GM18858 (cell line): Measurements from ENCODE around the gene EPHA6.
"Not testable (repeated sequence)": the region's sequence is repeated elsewhere in the genome, so short reads cannot be mapped to it uniquely, and the experiment has no call there.

Experiments
- ATAC-seq: cut with Tn5 transposase; IDR thresholded peaks from one replicate; pipeline ENCODE4 v1.9.1; 2021; ENCODE audit not compliant: unreplicated experiment

Gene EPHA6

DNA sequence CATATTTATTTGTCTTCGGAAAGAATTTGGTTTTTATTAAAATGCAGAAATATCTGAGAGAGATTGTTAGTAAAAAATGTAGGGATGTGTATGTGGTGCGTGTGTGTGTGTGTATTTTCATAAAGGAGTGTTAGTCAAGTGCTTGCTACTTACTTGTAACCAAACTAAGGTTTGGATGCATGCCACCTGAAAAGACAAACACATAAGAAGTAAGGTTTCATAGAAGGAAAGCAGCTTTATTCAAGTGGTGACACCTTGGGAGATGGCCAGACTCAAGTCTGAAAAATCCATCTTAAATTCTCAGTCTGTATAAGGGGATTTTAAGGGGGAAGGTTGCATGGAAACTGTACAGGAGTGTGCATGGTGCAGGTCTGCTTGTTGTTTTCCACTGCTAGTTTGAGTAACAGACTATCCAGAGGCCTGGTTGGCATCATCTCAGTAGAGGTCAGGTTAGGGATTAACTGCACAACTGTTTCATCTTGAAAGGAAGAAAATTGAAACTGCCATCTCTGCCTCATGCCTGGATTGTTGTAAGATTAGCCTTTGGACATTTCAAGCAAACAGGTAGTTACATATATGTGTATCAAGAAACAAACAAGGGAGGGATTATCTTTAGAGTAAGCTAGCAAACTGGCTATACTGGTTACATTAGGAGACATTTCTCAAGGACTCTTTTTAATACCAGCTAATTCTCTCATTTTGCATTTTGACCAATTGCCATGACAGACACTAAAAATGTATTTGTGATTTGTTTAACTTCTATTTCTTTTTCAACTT is 196.7 kb downstream of the EPHA6 start:
- no peak for ATAC-seq

DNA sequence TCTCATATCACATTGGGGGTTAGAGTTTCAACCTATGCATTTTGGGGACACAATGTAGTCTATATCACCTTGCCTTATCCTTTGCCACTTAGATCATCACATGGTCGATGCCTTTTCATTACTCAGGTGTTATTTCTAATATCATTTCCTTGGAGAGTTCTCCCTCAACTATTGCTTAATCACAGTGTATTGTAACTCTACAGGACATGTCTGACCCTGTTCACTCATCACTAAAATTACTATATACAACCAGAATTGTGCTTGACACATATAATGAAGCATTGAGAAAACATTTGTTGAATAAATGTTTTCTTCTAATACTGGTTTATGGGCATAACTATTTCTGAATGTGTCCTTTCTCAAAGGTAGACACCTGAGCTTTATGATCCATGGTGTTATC is 207.4 kb downstream of the EPHA6 start:
- ATAC-seq, result no peak

DNA sequence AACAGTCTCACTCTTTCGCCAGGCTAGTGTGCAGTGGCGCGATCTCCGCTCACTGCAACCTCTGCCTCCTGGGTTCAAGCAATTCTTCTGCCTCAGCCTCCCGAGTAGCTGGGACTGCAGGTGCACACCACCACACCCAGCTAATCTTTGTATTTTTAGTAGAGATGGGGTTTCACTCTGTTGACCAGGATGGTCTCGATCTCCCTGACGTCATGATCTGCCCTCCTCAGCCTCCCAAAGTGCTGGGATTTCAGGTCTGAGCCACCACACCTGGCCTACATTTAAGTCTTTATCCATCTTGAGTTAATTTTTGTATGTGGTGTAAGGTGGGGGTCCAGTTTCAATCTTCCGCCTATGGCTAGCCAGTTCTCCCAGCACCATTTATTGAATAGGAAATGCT is 211.2 kb downstream of the EPHA6 start:
- not testable (repeated sequence) for ATAC-seq

DNA sequence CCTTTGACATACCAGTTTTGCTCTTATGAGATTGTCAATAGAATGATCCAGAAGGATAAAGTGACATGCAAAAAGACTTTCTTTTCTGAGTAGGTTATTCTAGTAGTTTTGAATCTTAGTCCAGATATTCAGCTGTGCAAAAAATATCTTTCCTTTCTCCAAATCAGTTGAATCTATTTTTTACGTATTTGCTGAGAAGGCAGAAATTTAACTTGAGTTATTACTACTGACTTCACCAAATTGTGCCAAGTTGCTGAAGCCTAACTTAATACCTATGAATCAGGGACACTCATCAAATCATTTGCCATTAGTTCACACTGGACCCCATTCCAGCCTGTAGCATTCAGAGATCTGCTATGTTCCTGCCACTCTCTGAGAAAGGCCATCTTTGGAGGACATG is 215.6 kb downstream of the EPHA6 start:
- no peak for ATAC-seq

DNA sequence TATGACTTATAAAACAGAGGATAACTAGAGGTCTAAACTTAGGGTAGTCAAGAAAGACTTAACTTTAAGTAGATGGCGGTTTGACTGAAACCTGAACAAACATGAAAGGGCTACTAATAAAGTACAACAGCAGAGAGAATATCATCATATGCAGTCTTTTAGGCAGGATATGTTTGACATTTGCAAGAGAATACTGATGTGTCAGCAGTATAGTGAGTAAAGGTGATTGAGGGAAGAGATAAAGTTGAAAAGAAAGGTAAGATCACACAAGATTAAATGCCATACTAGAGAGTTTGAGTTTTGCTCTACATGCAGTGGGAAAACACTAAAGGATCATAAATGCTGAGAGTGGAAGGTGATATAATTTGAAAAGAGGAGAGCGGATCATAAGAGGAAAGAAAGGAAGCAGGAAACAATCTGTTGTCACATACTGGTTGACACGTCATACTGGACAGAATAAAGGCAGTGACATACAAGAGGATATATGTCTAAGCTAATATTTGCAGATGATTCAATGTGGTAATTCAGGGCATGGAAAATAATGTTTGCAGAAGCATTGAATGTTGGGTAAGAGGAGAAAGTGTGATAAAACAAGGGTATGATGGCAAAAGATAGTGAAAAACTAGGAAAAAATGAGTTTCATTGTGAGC is 223.0 kb downstream of the EPHA6 start:
- ATAC-seq, result no peak

DNA sequence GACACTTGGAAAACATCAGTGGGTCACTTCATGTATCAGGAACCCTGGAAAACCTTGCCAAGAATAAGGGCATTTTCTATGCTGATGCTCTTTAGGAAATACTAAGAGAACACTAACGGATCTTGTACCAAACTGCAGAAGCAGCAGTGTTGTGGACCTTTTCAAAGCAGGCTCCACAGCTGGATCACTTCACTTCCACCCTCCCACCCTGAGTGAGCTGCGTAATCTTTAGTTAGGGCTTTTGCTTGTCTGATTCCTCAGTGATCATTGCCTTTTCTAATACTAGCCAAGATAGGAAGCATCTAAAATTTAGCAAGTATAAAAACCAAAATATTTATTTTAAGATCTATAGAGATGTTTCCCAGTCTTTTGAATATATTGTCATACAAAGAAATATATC is 229.0 kb downstream of the EPHA6 start:
- ATAC-seq, result no peak

DNA sequence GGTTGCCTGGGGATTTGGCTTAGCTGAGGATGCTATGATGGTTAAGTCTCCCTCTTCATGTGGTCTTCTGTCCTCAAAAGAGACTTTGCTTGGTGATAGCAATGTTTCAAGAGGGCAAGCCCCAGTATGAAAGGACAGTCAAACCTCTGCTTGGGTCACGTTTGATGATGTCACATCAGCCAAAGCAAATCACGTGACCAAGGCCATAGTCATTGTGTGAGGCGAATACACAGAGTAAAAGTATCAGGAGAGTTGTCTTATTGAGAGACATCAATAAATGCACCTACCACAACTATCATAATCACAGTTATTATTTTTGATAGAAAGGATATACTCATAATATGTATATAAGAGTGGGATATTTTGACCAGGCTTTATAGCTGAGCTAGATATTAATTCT is 243.0 kb downstream of the EPHA6 start:
- ATAC-seq, result no peak

DNA sequence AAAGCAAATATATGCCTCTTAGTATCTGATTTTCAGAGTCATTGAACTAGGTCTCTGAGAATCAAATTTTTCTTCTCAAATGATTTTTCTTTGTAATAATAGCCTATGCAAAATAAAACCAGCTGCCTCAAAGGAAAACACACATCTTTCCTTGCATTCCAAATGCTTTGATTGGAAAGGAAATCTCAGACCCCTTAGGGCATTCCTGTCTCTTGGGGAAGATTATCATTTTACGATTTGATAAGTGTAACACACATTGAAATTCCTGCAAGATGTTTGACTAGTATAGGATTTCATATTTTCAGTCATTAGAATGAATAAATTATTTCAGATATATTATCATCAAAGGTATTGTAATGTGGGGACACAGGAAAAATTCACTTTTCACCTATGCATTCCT is 244.8 kb downstream of the EPHA6 start:
- ATAC-seq, result no peak

DNA sequence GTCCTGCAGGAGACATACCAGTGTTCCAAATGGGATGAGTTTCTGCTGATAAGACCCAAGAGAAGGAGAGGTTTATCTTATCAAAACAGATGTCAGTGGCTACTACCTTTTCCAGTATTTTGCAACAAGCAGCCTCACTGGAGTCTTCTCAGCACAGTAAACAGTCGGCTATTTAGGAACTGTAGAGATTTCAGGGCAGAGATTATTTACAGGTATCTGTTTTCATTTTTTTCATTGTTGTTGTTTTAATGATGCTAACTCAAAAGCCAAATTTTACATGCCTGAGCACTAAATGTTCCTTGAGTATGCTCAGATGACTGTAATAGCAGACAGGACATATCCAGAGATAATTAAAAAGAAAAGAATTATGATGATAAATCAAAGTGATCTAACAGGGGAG is 252.1 kb downstream of the EPHA6 start:
- no peak for ATAC-seq

DNA sequence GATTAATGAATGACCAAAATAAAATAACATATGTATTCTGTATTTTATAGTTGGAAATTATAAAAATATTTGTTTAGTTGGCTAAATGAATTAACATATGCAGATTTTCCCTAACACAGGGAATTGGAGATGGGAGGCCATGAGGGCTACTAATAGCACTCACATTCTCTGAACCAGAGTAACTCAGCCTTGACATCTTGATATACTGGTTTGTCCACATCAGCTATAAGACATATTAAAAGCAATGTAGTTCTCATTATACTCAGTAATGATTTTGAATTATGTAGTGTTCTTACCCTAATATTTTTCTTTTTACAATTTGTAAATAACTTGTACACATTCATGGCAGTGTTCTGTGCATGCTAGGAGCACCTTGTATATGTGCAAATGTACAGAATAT is 255.9 kb downstream of the EPHA6 start:
- no peak for ATAC-seq

DNA sequence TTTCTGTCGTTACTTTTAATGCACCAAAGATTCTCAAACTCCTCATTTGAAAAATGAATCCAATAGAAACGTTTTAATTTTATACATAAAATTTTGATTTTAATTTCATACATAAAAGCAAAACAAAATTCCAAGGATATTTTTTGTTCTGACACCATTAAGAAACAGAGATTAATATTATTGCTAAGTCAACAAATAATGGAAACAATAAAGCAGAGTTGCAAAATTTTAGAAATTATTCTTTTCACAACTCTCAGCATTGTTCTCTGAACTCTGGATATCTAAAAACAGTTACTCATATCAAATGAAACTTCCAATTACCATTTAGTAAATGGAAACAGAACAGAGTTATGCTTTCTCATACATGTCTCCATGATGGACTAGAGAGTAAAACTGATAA is 260.2 kb downstream of the EPHA6 start:
- no peak for ATAC-seq

DNA sequence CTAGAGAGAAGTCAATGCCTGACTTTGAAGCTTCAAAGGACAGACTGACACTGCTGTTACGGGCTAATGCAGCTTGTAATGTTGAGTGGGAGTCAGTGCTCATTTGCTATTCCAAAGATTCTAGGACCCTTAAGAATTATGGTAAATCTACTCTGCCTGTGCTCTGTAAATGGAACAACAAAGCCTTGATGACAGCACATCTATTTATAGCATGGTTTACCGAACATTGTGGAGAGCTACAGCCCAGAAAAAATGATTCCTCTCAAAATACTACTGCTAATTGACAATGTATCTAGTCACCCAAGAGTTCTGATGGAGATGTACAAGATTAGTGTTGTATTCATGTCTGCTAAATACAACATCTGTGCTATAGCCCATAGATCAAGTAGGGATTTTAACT is 262.3 kb downstream of the EPHA6 start:
- no peak for ATAC-seq

DNA sequence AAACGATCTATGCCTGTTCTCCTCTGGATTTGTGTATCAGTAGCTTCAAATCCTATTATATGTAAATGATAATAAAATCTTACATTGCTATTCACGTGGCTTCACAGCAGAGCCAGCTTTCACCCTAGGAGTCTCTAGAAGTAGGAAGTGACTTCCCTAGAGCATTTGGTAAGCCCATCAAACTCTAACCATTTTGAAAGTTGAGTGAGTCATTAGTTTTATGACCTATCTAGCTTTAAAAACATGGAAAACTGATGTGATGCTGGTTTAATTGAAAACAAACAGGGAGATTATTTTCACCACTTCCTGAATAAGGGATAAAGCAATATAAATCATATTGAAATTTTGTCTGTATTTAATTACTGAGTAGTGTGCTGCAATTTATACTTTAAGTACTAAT is 275.2 kb downstream of the EPHA6 start:
- no peak for ATAC-seq

DNA sequence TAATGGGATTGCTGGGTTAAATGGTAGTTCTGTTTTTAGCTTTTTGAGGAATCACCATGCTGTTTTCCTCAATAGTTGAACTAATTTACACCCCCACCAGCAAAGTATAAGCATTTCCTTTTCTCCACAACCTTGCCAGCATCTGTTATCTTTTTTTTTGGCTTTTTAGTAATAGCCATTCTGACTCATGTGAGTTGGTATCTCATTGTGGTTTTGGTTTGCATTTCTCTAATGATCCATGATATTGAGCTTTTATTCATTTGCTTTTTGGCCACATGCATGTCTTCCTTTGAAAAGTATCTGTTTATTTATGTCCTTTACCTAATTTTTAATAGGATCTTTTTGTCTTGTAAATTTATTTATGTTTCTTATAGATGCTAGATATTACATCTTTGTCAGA is 288.2 kb downstream of the EPHA6 start:
- no peak for ATAC-seq

DNA sequence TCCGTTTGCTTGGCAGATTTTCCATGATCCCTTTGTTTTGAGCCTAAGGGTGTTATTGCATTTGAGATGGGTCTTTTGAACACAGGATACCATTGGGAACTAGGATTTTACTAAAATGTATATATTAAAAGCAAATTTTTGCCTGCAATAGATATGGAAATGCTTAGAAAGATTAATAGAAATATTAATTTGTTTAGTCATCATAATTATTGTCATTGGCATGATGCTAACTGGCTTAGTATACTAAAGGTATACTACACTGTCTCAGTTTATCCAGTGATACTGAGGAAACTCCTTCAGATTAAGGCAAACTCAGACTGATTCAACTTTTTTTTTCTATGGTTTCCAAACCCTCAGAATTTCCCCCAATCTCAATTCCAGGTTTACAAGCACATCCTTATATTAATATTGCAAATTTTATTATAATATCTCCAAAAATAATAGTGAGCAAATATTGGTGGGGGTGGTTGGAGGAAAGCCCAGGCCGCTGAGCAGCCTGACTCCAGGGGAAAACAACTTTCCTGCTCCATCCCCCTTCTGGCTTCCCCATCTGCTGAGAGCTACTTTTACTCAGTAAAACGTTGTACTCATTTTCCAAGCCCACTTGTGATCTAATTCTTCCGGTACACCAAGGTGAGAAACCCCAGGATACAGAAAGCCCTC is 291.7 kb downstream of the EPHA6 start:
- ATAC-seq, result no peak

DNA sequence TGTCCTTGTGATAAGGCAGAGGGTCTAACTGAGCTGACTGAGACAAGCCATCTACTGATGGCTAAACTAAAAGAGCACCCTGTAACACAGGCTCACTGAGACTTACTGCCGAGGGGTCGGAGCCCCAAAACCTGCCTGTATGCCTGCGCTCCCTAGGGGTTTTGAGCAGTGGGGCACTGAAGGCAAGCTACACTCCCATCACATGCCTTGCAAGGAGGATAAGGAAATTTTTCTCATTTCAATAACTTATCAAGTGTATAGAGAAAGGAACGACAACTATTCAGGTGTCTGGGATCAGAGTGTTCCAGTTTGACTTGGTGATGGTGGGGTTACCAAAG is 292.2 kb downstream of the EPHA6 start:
- no peak for ATAC-seq

DNA sequence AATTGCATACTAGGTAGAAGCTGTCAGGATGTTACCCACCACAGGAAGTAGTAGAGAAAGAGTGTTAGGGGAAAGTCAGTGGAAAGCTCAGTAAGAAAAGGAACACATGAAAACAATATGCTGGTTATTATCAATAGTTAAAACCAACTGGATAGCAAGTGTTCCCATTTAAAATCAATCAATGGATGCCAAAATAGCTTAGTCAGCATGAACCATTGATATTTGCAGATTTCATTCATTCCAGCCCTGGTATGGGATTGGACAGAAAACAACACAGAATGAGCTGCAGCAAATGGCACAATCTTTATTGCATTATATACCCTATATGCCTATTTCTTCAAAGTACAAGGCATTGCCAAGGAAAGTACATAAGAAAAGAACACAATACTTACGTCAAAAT is 293.7 kb downstream of the EPHA6 start:
- ATAC-seq, result no peak

DNA sequence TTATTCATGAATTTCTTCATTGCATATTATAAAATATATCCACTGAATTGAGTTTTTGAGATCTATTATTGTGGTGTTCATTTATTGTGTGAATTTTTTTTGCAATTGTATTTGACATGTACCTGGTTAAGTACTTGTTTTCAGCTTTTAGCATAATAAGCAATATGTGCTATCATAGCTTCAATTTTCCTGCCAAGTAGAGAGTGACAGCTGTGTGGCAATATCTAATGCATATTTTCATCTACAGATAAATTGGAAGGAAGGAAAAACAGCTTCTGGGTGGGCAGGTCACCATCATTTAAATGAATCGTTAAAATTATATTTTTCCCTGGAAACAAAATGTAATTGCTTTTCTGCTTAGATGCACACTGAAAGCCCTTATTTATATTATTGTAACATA is 296.9 kb downstream of the EPHA6 start:
- ATAC-seq, result no peak

DNA sequence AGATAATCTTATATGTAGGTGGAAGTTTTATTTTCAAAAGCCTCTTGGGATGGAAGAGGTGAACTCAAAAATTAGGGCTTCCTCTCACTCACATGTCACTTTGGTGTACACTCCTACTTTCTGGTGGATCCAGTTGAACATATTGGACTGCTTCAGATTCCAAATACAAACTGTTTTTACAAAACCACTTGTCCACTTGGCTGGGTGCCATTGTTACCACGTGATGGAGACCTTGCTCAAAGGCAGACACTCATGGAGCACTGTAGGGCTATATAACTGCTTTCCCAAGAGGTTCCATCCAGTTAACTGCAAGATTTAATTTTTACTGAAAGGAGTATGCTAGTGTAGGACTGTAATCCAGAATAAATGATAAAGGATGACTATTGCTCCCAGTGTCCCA is 307.0 kb downstream of the EPHA6 start:
- no peak for ATAC-seq

DNA sequence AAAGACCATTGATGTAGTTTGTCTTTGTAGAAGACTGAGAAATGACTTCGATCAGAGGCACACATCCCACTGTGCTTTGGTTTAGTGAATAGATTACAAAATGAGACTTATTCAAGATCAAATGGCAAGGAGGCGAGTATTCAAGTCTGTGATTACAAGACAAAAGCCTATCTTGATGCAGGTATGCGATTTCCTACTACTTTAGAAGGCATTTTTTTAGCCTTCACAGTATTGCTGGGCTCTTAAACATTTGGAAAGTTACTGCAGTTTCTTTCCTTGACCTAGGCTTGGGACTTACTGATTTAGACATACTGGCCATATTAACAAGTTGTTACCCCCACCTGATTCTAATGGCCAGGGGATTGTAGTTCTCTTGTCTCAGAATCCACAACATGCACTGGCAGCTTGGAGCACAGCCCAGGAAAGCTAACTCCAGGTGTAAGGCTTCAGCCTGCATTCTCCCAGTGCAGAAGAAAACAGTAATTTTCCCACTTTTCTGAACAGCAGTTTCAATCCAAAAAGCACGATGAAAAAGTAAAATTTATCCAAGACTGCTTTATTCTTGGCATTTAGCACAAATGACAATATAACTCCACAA is 311.6 kb downstream of the EPHA6 start:
- ATAC-seq, result no peak

DNA sequence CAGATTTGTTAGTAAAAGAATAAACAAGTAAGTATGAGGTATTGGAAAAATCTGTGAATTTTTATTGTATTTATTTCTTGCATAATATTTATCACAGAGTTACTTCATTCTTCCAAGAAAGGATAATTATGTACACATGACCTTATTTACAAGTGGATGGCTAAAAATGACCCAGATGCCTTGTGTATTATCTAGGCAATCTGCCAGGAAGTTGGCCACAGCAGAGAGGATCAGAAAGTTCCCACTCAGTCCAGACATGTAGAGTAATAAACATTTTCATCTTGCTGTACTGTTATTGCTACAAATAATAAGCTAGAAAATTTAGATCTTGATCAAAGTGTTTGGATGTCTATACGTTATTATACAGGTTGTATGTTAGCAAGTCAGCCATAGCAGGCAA is 317.1 kb downstream of the EPHA6 start:
- no peak for ATAC-seq

DNA sequence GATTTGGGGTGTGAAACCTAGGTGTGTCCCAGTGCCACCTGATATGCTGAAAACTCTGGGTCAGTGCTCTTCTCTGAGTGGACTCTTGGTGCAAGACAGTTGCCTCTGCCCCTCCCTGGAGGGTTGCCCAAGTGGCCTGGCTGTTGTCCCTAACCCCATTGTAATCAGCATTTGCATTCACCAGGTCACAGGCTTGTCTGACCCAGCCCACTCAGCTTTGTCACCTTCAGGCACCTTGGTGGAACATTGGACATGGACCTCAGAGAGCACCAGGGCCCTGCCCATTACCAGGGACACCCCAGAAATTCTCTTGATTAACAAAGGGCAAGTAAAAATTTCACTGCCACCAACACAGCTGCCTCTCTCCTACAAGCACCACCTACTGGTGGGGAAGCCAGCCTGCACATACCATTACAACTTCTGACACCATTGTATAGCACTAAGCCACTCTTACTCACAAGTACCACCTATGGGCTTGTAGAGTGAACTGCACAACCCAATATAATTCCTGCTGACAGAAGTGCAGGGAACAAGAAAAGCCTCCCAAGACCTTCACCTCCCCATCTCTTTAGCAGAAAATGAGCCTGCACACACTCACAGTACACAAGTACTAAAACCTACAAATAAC is 324.6 kb downstream of the EPHA6 start:
- ATAC-seq, result peak; percentile 54
